Gastroesophageal sphincter (tissue), 4 donors: ENCODE results near the gene UPF2. TPM values are rescaled to one million over a fixed set of nuclear protein-coding genes. Genes with fewer than 3 reads are reported as not detected.

Experiments
- ATAC-seq: fragments of 150-250 bp; one replicate; pipeline ENCODE4 v1.9.1; 2016; ENCODE audit warnings: mild to moderate bottlenecking, moderate library complexity
- H3K27ac ChIP-seq, 4 donors: fragments of 200-600 bp; sonication (generic) in 3 of 4; 1 replicate in 3 of 4; 2 replicates in 1 of 4; pipeline ENCODE4 v1.5.1; 2016 to 2019
- H3K27me3 ChIP-seq: fragments of 200-600 bp; sonication (generic); one replicate; pipeline ENCODE4 v1.5.1; 2019
- H3K36me3 ChIP-seq, 2 donors: fragments of 200-600 bp; sonication (generic); one replicate each; pipeline ENCODE4 v1.5.1; 2019; ENCODE audit warnings: control low read depth in 1 of 2
- H3K4me1 ChIP-seq, 3 donors: fragments of 200-600 bp; sonication (generic); 1 replicate in 2 of 3; 2 replicates in 1 of 3; pipeline ENCODE4 v1.5.1; 2016 to 2019; ENCODE audit warnings: control low read depth in 2 of 3
- H3K4me3 ChIP-seq, 2 donors: fragments of 200-600 bp; sonication (generic); one replicate each; pipeline ENCODE4 v1.5.1; 2019; ENCODE audit warnings: mild to moderate bottlenecking in 1 of 2, moderate library complexity in 1 of 2
- H3K9me3 ChIP-seq, 3 donors: fragments of 200-600 bp; sonication (generic); one replicate each; pipeline ENCODE4 v1.5.1; 2017 to 2019; ENCODE audit warnings: control low read depth in 2 of 3
- EP300 ChIP-seq: sonication (generic); formaldehyde crosslinking; IDR thresholded peaks from one replicate; pipeline ENCODE4 v1.6.1; 2017; ENCODE audit warnings: antibody characterized with exemption, mild to moderate bottlenecking
- POLR2A ChIP-seq, 2 donors: fragments of 450-650 bp; IDR thresholded peaks; one replicate each; pipeline ENCODE4 v1.6.1; 2017; ENCODE audit warnings: antibody characterized with exemption in 2 of 2, mild to moderate bottlenecking in 2 of 2, moderate library complexity in 1 of 2
- POLR2AphosphoS5 ChIP-seq: sonication (generic); formaldehyde crosslinking; IDR thresholded peaks from one replicate; pipeline ENCODE4 v1.6.1; 2017; ENCODE audit warnings: antibody characterized with exemption
- WGBS, 2 donors: methylation state at CpG; one replicate each; pipeline ENCODE4 v1.1.5; 2018; ENCODE audit warnings: low coverage in 1 of 2; 5-methylcytosine and 5-hydroxymethylcytosine counted together
- small RNA-seq, 4 donors: library from RNA; depleted of rRNA; stranded (forward); fragments of <200 nt; gene quantifications; one replicate each; pipeline ENCODE3, GENCODE V24; 2016
- total RNA-seq, 4 donors: library from RNA; depleted of rRNA; stranded (reverse); fragments of >200 nt; gene quantifications; one replicate each; pipeline ENCODE4 v1.1.0, GENCODE V29; 2016
- TF ChIP-seq, protein P1 (sequence below), 4 experiments: fragments of 200-600 bp in 2 of 4; fragments of 450-650 bp in 2 of 4; sonication (generic) in 1 of 4; IDR thresholded peaks; one replicate each; pipeline ENCODE4 v1.5.1; 2017 to 2019; ENCODE audit warnings: antibody characterized with exemption in 4 of 4, mild to moderate bottlenecking in 2 of 4, moderate library complexity in 2 of 4

The UPF2 gene
- total RNA-seq, 4 donors from 2014 or later: 23.8 to 40.9 (median 35.0) TPM

DNA sequence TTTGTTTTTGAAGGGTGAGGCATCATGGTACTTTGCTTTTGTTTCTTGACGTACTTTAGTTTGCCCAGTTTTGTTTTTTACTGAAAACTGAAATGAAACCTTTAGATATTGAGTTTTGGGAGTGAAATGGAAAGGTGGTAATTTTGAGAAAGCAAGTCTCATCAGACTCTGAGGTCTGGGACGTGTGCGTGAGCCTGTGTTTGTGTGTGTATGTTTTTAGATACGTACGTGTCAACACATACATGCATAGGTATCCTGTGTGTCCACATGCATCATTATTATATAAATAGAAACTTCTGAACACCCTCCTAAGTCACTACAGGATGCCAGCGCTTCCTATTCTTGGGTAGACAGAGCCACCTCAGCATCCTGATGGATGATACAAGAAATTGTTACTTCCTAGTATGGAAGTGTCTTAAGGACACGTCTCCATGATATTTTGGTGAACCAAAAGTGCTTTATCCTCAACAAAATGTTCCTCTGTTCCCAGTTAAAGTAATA lies 171.7 kb downstream of the UPF2 start:
- no peak for ATAC-seq
- WGBS, 2 donors: 70 to 85% methylated on average over 7 of the region's 7 CpGs

DNA sequence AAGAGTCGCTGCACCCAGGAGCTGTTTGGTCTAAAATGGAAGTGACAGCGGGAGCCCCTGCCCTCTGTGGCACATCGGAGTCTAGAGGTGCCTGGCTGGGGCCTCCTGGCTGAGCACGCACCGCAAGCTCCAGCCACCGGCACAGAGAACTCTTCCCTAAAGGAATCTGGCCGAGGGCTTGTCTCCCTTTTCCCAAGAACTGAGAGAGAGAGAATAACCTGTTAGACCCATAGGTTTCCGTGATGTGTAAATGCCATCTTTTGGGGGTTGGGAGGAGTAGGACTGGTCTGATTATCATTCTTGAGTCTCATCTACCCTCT lies 172.2 kb downstream of the UPF2 start:
- H3K27me3 ChIP-seq: peaks cover 29% of the 10 kb centered on the region
- peak overlapping the region in 1 of 2 donors; percentile 46 for H3K4me3 ChIP-seq
- H3K27ac ChIP-seq: no peak overlapping the region
- 93% methylated on average over 2 of the region's 8 CpGs; no CpG with 5 or more reads in 1 of the 2 donors for WGBS, 2 donors
- no peaks in the 10 kb centered on the region for H3K9me3 ChIP-seq
- peaks cover 0 to 23% (median 14%) of the 10 kb centered on the region in 3 donors for H3K4me1 ChIP-seq
- no peaks in the 10 kb centered on the region for H3K36me3 ChIP-seq
- TF ChIP-seq, protein P1, sequence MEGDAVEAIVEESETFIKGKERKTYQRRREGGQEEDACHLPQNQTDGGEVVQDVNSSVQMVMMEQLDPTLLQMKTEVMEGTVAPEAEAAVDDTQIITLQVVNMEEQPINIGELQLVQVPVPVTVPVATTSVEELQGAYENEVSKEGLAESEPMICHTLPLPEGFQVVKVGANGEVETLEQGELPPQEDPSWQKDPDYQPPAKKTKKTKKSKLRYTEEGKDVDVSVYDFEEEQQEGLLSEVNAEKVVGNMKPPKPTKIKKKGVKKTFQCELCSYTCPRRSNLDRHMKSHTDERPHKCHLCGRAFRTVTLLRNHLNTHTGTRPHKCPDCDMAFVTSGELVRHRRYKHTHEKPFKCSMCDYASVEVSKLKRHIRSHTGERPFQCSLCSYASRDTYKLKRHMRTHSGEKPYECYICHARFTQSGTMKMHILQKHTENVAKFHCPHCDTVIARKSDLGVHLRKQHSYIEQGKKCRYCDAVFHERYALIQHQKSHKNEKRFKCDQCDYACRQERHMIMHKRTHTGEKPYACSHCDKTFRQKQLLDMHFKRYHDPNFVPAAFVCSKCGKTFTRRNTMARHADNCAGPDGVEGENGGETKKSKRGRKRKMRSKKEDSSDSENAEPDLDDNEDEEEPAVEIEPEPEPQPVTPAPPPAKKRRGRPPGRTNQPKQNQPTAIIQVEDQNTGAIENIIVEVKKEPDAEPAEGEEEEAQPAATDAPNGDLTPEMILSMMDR (IDR thresholded peaks at IDR 0.05): no peak
- TF ChIP-seq EP300: no peak
- no peak for TF ChIP-seq POLR2A (IDR thresholded peaks at IDR 0.05)
- no peak for TF ChIP-seq POLR2AphosphoS5
- no peak for ATAC-seq

More for the DNA sequence above, 171.7 kb downstream of the UPF2 start:
- Histone ChIP-seq H3K9me3 (no peaks in the 10 kb centered on the region), H3K36me3 (no peaks in the 10 kb centered on the region), H3K4me3 (no peak overlapping the region), H3K27ac (no peak overlapping the region), H3K4me1 (peaks cover 0 to 29% (median 19%) of the 10 kb centered on the region in 3 donors), H3K27me3 (peaks cover 29% of the 10 kb centered on the region)
- TF ChIP-seq, protein P1 (IDR thresholded peaks at IDR 0.05): no peak
- TF ChIP-seq EP300: no peak
- TF ChIP-seq POLR2AphosphoS5: no peak
- TF ChIP-seq POLR2A (IDR thresholded peaks at IDR 0.05): no peak

Small RNAs within 50 kb of the gene (small RNA-seq; reads per million reads assigned to genes)
- 0 reads per million in 4 donors for gene RNU6-1095P

Other genes with a start within 250 kb of the UPF2 start
- gene PROSER2, start 219.5 kb downstream of the UPF2 start, total RNA-seq: 10 to 100 TPM in 1 of 4 donors, 1 to 10 TPM in 2, under 1 TPM in 1; 0.62 to 10.3 (median 1.8) TPM
- gene DHTKD1, start 26.1 kb upstream of the UPF2 start, total RNA-seq: 10 to 100 TPM; 14.8 to 32.2 (median 20.2) TPM
- gene SEC61A2, start 86.9 kb upstream of the UPF2 start, total RNA-seq: 10 to 100 TPM in 1 of 4 donors, 1 to 10 TPM in 3; 4.8 to 21.9 (median 7.8) TPM
- 10 to 100 TPM; 23.0 to 31.2 (median 27.3) TPM for gene NUDT5, start 153.1 kb upstream of the UPF2 start, total RNA-seq
- gene CDC123, start 153.4 kb upstream of the UPF2 start, total RNA-seq: 10 to 100 TPM; 53.5 to 83.7 (median 68.0) TPM